Stimulated activated CD8-positive, alpha-beta memory T cell treated with anti-CD3 and anti-CD28 coated beads, Interleukin-12 subunit alpha, Interleukin-12 subunit beta, amount 100 ng/mL, for 4 hours (primary cell): ENCODE data around the gene PLCL2.
"Not testable (repeated sequence)": the region's sequence is repeated elsewhere in the genome, so short reads cannot be mapped to it uniquely, and the experiment has no call there.

Source experiments
- DNase-seq: peaks from one replicate; pipeline ENCODE4 v3.0.0-alpha.2; 2020; ENCODE audit warnings: low read depth

Gene PLCL2

GRCh38 chr3:16917256-16917935, 32.6 kb downstream of the PLCL2 start:
- DNase-seq = no peak

- DNase-seq = no peak
Measured at GRCh38 chr3:16917980-16918682, 33.4 kb downstream of the PLCL2 start.

- DNase-seq = no peak
Measured at GRCh38 chr3:16918683-16919025, 33.9 kb downstream of the PLCL2 start.

GRCh38 chr3:16923112-16923511, 38.4 kb downstream of the PLCL2 start:
- no peak for DNase-seq

- DNase-seq = no peak
Measured at GRCh38 chr3:16927485-16927884, 42.7 kb downstream of the PLCL2 start.

GRCh38 chr3:16928386-16929132, 43.8 kb downstream of the PLCL2 start:
- DNase-seq = no peak

- no peak for DNase-seq
Measured at GRCh38 chr3:16929311-16929710, 44.6 kb downstream of the PLCL2 start.

GRCh38 chr3:16932877-16933276, 48.1 kb downstream of the PLCL2 start:
- no peak for DNase-seq

GRCh38 chr3:16935781-16936180, 51.0 kb downstream of the PLCL2 start:
- no peak for DNase-seq

- no peak for DNase-seq
Measured at GRCh38 chr3:16936233-16936632, 51.5 kb downstream of the PLCL2 start.

- no peak for DNase-seq
Measured at GRCh38 chr3:16936676-16937230, 52.0 kb downstream of the PLCL2 start.

GRCh38 chr3:16937326-16937845, 52.6 kb downstream of the PLCL2 start:
- no peak for DNase-seq

- no peak for DNase-seq
Measured at GRCh38 chr3:16940769-16941700, 56.3 kb downstream of the PLCL2 start.

GRCh38 chr3:16942955-16943354, 58.2 kb downstream of the PLCL2 start:
- no peak for DNase-seq

GRCh38 chr3:16943857-16944256, 59.1 kb downstream of the PLCL2 start:
- no peak for DNase-seq

GRCh38 chr3:16944356-16944755, 59.6 kb downstream of the PLCL2 start:
- DNase-seq = no peak

- no peak for DNase-seq
Measured at GRCh38 chr3:16945330-16945729, 60.6 kb downstream of the PLCL2 start.

GRCh38 chr3:16950282-16950681, 65.5 kb downstream of the PLCL2 start:
- no peak for DNase-seq

- no peak for DNase-seq
Measured at GRCh38 chr3:16950845-16951244, 66.1 kb downstream of the PLCL2 start.

GRCh38 chr3:16957852-16958251, 73.1 kb downstream of the PLCL2 start:
- DNase-seq = not testable (repeated sequence)

GRCh38 chr3:16960125-16960524, 75.4 kb downstream of the PLCL2 start:
- DNase-seq = no peak
